ENCODE data around the gene ARIH2.
A peak's percentile ranks its signal among the peaks of the same experiment; 100 is the strongest.

The ARIH2 gene

DNA sequence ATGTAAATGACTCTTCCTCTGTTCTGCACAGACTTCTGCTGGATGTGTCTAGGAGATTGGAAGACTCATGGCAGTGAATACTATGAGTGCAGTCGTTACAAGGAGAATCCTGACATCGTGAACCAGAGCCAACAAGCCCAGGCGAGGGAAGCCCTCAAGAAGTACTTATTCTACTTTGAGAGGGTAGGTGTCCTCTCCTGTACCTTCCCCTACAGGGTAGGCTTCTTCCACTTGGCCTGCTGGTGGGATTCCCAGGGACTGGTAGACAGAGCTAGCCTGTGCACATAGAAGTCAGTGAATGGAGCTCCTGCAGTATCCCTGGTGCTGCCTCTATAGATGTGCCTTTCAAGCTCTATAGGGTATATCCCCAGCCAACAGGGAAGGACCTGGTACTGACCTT is 60.8 kb downstream of the ARIH2 start:
- TF ChIP-seq GATA3 (IDR thresholded peaks at IDR 0.05; ENCODE audit: low read depth, low read length) (no peak), GATA2 (IDR thresholded peaks at IDR 0.05; ENCODE audit: low read depth, low read length) (no peak)

DNA sequence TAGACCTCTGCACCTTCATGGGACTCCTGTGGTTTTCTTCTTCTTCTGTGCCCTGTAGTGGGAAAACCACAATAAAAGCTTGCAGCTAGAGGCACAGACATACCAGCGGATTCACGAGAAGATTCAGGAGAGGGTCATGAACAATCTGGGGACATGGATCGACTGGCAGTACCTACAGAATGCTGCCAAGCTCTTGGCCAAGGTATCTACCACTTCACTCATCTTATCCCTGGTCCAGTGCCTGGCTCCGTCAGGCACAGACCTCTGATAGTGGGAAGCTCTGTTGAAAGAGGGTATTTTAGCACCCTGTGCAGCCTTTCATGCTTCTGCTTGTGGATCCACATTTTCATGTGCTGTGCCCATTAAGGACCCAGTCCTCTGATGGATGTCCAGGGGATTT is 61.7 kb downstream of the ARIH2 start:
- TF ChIP-seq GATA2 (IDR thresholded peaks at IDR 0.05; ENCODE audit: low read depth, low read length) (no peak), GATA3 (IDR thresholded peaks at IDR 0.05; ENCODE audit: low read depth, low read length) (no peak)

GRCh38 chr3:48982016-48982415 is 63.4 kb downstream of the ARIH2 start:
- no peak for TF ChIP-seq GATA3 (IDR thresholded peaks at IDR 0.05; ENCODE audit: low read depth, low read length)
- no peak for TF ChIP-seq GATA2 (IDR thresholded peaks at IDR 0.05; ENCODE audit: low read depth, low read length)

DNA sequence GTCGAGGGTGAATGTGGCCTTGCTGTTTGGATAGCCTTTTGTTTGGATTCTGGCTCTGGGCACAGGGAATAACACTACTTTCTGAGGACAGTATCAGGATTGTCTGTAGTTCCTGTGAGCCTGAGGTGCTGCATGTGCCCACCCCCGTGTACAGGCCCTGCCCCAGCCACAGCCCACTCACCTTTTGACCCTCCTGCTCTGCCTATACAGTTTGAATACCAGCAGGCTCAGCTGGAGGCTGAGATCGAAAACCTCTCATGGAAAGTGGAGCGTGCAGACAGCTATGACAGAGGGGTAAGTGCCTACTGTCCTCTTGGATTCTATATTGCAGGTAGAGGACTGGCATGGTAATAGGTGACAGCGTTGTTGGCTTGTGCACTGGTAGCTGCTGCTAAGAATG is 64.0 kb downstream of the ARIH2 start:
- TF ChIP-seq GATA2 (IDR thresholded peaks at IDR 0.05; ENCODE audit: low read depth, low read length) (no peak), GATA3 (IDR thresholded peaks at IDR 0.05; ENCODE audit: low read depth, low read length) (no peak)

DNA sequence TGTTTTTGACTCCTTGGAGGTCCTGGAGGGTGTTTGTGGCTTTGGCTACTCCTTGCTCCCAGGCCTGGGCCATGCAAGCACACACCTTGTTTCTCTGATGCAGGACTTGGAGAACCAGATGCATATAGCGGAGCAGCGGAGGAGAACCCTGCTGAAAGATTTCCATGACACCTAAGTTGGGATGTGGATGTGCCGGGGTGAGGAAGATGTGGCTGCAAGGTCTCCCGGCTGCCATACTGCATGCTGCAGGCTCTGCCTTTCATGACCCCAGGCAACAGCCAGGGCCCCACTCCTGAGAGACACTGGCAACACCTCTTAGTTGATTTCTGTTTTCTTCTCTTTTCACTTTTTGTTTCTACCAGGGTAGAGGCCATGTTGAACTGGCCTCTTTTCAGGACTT is 64.5 kb downstream of the ARIH2 start:
- TF ChIP-seq GATA2 (IDR thresholded peaks at IDR 0.05; ENCODE audit: low read depth, low read length) (no peak), GATA3 (IDR thresholded peaks at IDR 0.05; ENCODE audit: low read depth, low read length) (no peak)

DNA sequence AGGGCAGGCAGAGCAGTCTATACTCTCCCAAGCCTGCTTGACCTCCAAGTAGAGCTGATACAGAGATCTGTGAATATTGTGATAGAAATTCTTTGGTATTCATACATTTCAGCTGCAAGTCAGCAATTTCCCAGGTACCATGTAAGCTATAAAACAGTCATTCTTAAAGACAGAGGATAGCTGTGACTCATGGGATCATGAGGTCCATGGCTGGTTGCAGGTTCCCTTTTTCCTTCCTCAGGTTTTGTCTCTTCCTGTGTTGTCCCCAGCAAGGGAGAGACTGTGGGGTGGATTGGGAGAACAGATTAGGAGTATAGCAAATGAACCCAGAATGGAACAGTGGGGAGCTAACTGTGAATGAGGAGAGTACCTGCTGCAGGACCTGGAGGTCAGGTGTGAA is 66.0 kb downstream of the ARIH2 start:
- no peak for TF ChIP-seq GATA3 (IDR thresholded peaks at IDR 0.05; ENCODE audit: low read depth, low read length)
- TF ChIP-seq GATA2 (IDR thresholded peaks at IDR 0.05; ENCODE audit: low read depth, low read length): no peak

GRCh38 chr3:48985831-48986376 is 67.3 kb downstream of the ARIH2 start:
- TF ChIP-seq GATA2 (IDR thresholded peaks at IDR 0.05; ENCODE audit: low read depth, low read length) (no peak), GATA3 (IDR thresholded peaks at IDR 0.05; ENCODE audit: low read depth, low read length) (no peak)

DNA sequence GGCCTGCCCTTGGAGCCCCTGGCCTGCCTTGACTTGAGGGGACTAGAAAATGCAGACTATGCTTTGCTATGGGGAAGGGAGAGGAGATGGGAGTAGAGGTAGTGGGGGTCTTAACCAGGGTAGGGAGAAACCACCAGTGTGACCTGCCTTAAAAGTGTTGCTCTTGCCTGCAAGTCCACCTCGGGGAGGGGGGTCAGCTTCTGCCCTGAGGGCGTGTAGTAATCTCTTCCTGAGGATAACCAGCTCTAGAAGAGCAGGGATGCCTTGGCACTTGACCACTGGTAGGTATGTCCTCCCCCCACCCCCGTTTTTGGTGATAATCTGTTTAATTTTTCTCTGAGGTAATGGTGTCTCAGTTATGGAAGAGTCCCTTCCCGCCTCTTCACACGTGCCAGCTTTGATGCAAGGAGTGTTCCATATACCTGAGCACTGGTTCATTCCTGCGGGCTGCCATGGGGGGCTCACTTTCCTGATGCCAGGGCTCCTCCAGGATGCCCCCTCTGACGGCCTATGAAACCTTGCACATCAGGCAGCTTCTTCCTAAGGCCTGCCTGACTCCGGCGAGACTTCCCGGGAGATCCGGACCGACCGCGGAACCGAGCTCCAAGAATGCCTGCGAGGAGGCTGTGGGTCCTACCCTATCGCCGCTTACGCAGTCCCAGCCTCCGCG is 70.6 kb downstream of the ARIH2 start:
- TF ChIP-seq GATA2 (IDR thresholded peaks at IDR 0.05; ENCODE audit: low read depth, low read length) (no peak), GATA3 (IDR thresholded peaks at IDR 0.05; ENCODE audit: low read depth, low read length) (no peak)

DNA sequence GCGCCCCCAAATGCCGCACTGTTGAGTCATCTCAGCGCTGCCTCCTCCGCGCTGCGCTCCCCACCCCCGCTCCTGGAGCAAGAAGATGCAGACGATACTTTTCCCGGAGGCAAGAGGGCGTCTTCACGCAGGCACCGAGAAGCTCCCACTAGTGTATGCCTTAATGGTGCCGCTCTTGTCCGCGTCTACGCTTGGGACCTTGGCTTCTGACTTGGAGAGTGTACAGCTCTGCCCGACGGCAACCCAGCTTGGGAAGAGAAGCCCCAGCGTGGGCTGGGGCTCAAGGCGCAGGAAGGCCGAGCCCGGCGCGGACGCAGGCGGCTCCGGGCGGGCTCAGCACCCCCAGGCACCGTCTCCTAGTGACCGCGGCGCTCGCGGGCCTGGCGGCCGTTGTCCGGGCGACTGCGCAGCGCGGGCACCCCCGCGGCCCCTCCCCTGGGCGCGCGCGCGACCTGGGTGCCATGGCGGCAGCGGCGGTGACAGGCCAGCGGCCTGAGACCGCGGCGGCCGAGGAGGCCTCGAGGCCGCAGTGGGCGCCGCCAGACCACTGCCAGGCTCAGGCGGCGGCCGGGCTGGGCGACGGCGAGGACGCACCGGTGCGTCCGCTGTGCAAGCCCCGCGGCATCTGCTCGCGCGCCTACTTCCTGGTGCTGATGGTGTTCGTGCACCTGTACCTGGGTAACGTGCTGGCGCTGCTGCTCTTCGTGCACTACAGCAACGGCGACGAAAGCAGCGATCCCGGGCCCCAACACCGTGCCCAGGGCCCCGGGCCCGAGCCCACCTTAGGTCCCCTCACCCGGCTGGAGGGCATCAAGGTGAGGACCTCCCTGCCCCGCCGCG is 71.4 kb downstream of the ARIH2 start, which contains the start of gene P4HTM:
Gene P4HTM (plus strand): TSS at position 446 of the 840 bp plus-strand sequence. CDS start 16 bp downstream, at position 462.
- TF ChIP-seq GATA2 (IDR thresholded peaks at IDR 0.05; ENCODE audit: low read depth, low read length): no peak

- TF ChIP-seq GATA2 (IDR thresholded peaks at IDR 0.05; ENCODE audit: low read depth, low read length) (no peak), GATA3 (IDR thresholded peaks at IDR 0.05; ENCODE audit: low read depth, low read length) (no peak)
These were observed 72.2 kb downstream of the ARIH2 start for GRCh38 chr3:48990636-48991469.

- TF ChIP-seq GATA3 (IDR thresholded peaks at IDR 0.05; ENCODE audit: low read depth, low read length) (no peak), GATA2 (IDR thresholded peaks at IDR 0.05; ENCODE audit: low read depth, low read length) (no peak)
These were observed 73.4 kb downstream of the ARIH2 start for GRCh38 chr3:48991851-48992545.

DNA sequence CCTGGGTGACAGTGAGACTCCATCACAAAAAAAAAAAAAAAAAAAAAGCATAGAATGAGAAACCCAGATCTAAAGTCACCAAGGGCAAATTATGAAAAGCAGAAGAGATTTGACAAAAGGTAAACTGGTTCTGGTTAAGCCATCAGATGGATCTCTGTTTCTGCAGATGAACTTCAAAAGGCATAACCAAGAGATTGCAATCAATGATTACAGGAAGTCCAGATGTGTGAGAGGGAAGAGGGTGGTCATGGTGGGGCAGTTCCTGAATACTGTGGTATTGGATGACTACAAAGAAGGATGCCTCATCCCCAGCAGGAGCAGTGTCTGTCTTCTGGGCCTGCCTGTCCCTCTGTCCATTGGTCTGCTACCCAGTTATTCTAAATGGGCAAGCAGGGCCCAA is 75.2 kb downstream of the ARIH2 start:
- TF ChIP-seq GATA3 (IDR thresholded peaks at IDR 0.05; ENCODE audit: low read depth, low read length): no peak
- peak; percentile 54; the same call in 1 of the 2 replicates for TF ChIP-seq GATA2 (IDR thresholded peaks at IDR 0.05; ENCODE audit: low read depth, low read length)

DNA sequence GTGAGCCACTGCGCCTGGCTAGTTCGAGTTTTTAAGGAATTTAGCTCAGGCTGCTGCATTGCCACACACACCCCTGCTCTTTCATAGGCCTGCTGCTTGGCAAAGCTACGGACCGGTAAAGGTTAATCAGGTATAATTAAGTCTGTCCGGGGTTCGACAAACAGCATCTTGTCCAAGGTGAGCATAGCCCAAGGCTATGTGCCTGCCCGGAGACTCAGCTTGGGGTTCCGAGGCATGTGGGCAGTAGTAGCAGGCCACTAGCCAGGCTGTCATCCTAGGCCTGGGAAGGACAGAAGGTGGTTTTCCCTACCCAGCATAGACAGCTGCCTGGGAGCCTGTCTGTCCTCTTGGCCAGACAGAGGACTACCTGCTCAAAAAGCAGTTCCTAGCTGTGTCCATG is 78.0 kb downstream of the ARIH2 start:
- TF ChIP-seq GATA3 (IDR thresholded peaks at IDR 0.05; ENCODE audit: low read depth, low read length): no peak
- TF ChIP-seq GATA2 (IDR thresholded peaks at IDR 0.05; ENCODE audit: low read depth, low read length): no peak
